Naive thymus-derived CD8-positive, alpha-beta T cell (primary cell): Measurements from ENCODE around the gene EIF1B. TPM values are rescaled to one million over a fixed set of nuclear protein-coding genes. Genes with fewer than 3 reads are reported as not detected.

Source experiments
- ATAC-seq, 2 donors: fragments of 150-1000 bp; cut with Tn5 transposase in 1 of 2; sonication (Bioruptor Pico), chemical (Tn5 transposase) in 1 of 2; 1 replicate in 1 of 2; 2 replicates in 1 of 2; pipeline ENCODE4 v1.10.0; 2021; ENCODE audit warnings: mild to moderate bottlenecking in 2 of 2, moderate library complexity in 2 of 2
- POLR2A ChIA-PET: fragments of 350-600 bp; sonication (Branson Sonifier 250); formaldehyde crosslinking; loops from one replicate; lab custom pipeline; 2021; ENCODE audit warnings: antibody characterized with exemption; lab: Charles Lee
- DNase-seq, 10 donors: peaks; one replicate each; pipeline versions ENCODE4 v3.0.0 to v3.0.0-alpha.2; 2020 to 2022
- H3K27ac Mint-ChIP-seq, 10 donors: one replicate each; pipeline ENCODE4 v1.8.0; 2020 to 2022; ENCODE audit warnings: mild to moderate bottlenecking in 10 of 10, mixed read lengths in 10 of 10, moderate library complexity in 4 of 10, inconsistent platforms in 1 of 10
- H3K27me3 Mint-ChIP-seq, 5 donors: one replicate each; pipeline ENCODE4 v1.8.0; 2021 to 2022; ENCODE audit warnings: mixed read lengths in 5 of 5
- H3K36me3 Mint-ChIP-seq, 3 donors: one replicate each; pipeline ENCODE4 v1.8.0; 2020 to 2022; ENCODE audit warnings: mixed read lengths in 3 of 3, mild to moderate bottlenecking in 2 of 3, inconsistent platforms in 1 of 3
- H3K4me1 Mint-ChIP-seq, 4 donors: one replicate each; pipeline ENCODE4 v1.8.0; 2021 to 2022; ENCODE audit warnings: mixed read lengths in 4 of 4
- H3K4me3 Mint-ChIP-seq, 10 donors: one replicate each; pipeline ENCODE4 v1.8.0; 2020 to 2022; ENCODE audit warnings: mild to moderate bottlenecking in 10 of 10, mixed read lengths in 10 of 10, moderate library complexity in 6 of 10, inconsistent platforms in 1 of 10
- H3K9me3 Mint-ChIP-seq, 9 donors: one replicate each; pipeline ENCODE4 v1.8.0; 2020 to 2022; ENCODE audit warnings: mixed read lengths in 9 of 9, mild to moderate bottlenecking in 3 of 9, inconsistent platforms in 1 of 9, moderate library complexity in 1 of 9
- polyA plus RNA-seq, 3 donors: library from polyadenylated mRNA; unstranded; fragments of 300-500 nt; fragmentation: Illumina TruSeq; gene quantifications; one replicate each; pipeline ENCODE4 v1.2.3, GENCODE V29; 2021
- total RNA-seq, 8 experiments: library from RNA in 2 of 8; stranded (reverse) in 2 of 8; gene quantifications; one replicate each; pipeline ENCODE4 v1.2.3 and lab custom pipeline; 2021 to 2026

EIF1B gene
- total and polyA plus RNA-seq, 5 experiments from 2014 or later: 38.9 to 68.8 (median 47.9) TPM

GRCh38 chr3:40310705-40311104, 1.2 kb downstream of the EIF1B start:
- DNase-seq (peak in 1 of 10 donors; percentile 9), ATAC-seq (no peak)
- H3K9me3 Mint-ChIP-seq: no peaks in the 10 kb centered on the region
- peaks cover 0 to 44% (median 14%) of the 10 kb centered on the region in 3 donors for H3K36me3 Mint-ChIP-seq
- H3K4me3 Mint-ChIP-seq: peak overlapping the region; percentile 98 to 100 (median 99)
- POLR2A ChIA-PET: interaction anchor here (0.7 to 3.3 kb wide), 5 partner anchors 20 to 214 kb away, joined by 3 to 17 read pairs (median 3); partner anchors contain the start of gene ZNF621
- H3K27me3 Mint-ChIP-seq: no peaks in the 10 kb centered on the region
- peak overlapping the region; percentile 98 to 100 (median 99) for H3K27ac Mint-ChIP-seq
- H3K4me1 Mint-ChIP-seq: peaks cover 11 to 44% (median 34%) of the 10 kb centered on the region in 4 donors

GRCh38 chr3:40312661-40313226, 3.2 kb downstream of the EIF1B start:
- POLR2A ChIA-PET: no interaction called here
- Mint-ChIP-seq H3K4me3 (no peak overlapping the region), H3K27ac (peak overlapping the region in 8 of 10 donors; percentile 8 to 98 (median 58)), H3K4me1 (peaks cover 11 to 46% (median 36%) of the 10 kb centered on the region in 4 donors), H3K36me3 (peaks cover 0 to 46% (median 12%) of the 10 kb centered on the region in 3 donors), H3K9me3 (no peaks in the 10 kb centered on the region), H3K27me3 (no peaks in the 10 kb centered on the region)
- no peak for DNase-seq
- no peak for ATAC-seq

- H3K4me3 Mint-ChIP-seq: no peak overlapping the region
- no peaks in the 10 kb centered on the region for H3K27me3 Mint-ChIP-seq
- H3K27ac Mint-ChIP-seq: peak overlapping the region; percentile 3 to 77 (median 58)
- peaks cover 11 to 37% (median 27%) of the 10 kb centered on the region in 4 donors for H3K4me1 Mint-ChIP-seq
- DNase-seq: no peak
- H3K9me3 Mint-ChIP-seq: no peaks in the 10 kb centered on the region
- H3K36me3 Mint-ChIP-seq: peaks cover 0 to 46% (median 12%) of the 10 kb centered on the region in 3 donors
- POLR2A ChIA-PET: interaction anchor here (0.6 to 0.8 kb wide), 2 partner anchors 12 to 122 kb away, joined by 3 read pairs; no protein-coding TSS in a partner anchor
- no peak for ATAC-seq
Measured at GRCh38 chr3:40313975-40314860, 4.7 kb downstream of the EIF1B start.

DNA sequence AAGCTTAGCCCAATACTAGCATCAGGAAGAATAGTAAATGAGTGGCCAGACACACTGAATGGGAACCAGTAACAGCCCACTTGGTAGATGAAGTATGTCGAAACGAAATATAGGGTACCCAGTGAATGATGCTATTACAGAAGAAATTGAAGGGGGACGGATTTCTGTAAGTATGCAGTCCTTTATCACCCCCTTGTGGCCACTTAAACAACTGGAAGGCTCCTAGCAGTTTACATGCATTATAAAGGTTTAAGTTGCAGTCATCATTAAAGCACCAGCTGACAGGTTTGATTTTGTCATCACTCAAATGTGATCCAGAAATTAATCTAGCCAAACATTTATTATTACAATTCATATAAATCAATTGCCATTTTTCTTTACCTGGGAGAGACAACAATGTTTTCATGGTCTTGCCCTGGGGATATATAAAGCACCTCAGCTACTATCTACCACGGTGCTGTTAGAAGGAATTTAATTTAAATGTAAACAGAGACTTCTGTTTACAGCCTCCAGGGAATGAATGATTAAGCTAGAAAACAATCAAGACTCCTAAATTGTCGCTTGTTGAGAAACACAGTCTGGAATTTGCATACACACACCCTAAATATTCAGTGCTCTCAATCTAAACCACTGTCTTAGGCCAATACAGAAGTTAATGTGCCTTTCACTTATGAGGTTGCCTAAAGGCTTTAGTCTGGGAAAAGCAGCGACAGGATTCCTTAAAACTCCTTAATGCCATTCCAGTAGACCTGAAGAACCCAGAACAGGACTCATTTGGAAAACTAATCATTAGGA, 7.8 kb downstream of the EIF1B start:
- H3K36me3 Mint-ChIP-seq: peaks cover 0 to 28% (median 4%) of the 10 kb centered on the region in 3 donors
- ATAC-seq: peak; percentile 84 to 91
- POLR2A ChIA-PET: no interaction called here
- H3K9me3 Mint-ChIP-seq: no peaks in the 10 kb centered on the region
- H3K4me1 Mint-ChIP-seq: peaks cover 6 to 12% (median 10%) of the 10 kb centered on the region in 4 donors
- no peak overlapping the region for H3K4me3 Mint-ChIP-seq
- H3K27me3 Mint-ChIP-seq: no peaks in the 10 kb centered on the region
- peak in 9 of 10 donors; percentile 18 to 70 (median 51) for DNase-seq
- H3K27ac Mint-ChIP-seq: peak overlapping the region in 2 of 10 donors; percentile 15 to 69

- Mint-ChIP-seq H3K4me3 (no peak overlapping the region), H3K9me3 (no peaks in the 10 kb centered on the region), H3K27ac (no peak overlapping the region), H3K36me3 (no peaks in the 10 kb centered on the region), H3K27me3 (no peaks in the 10 kb centered on the region), H3K4me1 (peaks cover 0 to 3% (median 1%) of the 10 kb centered on the region in 4 donors)
- no peak for ATAC-seq
- no peak for DNase-seq
- POLR2A ChIA-PET: interaction anchor here (1.3 kb wide), 1 partner anchor 13 kb away, joined by 3 read pairs; no protein-coding TSS in a partner anchor
Measured at GRCh38 chr3:40321818-40322217, 12.3 kb downstream of the EIF1B start.

GRCh38 chr3:40323946-40324345, 14.4 kb downstream of the EIF1B start:
- Mint-ChIP-seq H3K9me3 (no peaks in the 10 kb centered on the region), H3K27ac (no peak overlapping the region), H3K36me3 (no peaks in the 10 kb centered on the region), H3K4me3 (no peak overlapping the region), H3K27me3 (no peaks in the 10 kb centered on the region), H3K4me1 (peaks cover 0 to 4% (median 3%) of the 10 kb centered on the region in 4 donors)
- DNase-seq (no peak), ATAC-seq (no peak)
- POLR2A ChIA-PET: no interaction called here

DNA sequence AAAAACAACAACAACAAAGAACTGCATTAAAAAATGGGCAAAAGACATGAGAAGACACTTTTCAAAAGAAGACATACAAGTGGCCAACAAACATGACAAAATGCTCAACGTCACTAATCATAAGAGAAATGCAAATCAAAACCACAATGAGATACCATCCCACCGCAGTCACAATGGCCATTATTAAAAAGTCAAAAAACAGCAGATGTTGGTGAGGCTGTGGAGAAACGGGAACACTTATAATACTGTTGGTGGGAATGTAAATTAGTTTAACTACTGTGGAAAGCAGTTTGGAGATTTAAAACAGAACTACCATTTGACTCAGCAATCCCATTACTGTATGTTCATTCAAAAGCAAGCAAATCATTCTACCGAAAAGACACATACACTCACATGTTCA, 15.1 kb downstream of the EIF1B start:
- POLR2A ChIA-PET: no interaction called here
- ATAC-seq (no peak), DNase-seq (no peak)
- no peaks in the 10 kb centered on the region for H3K27me3 Mint-ChIP-seq
- H3K4me3 Mint-ChIP-seq: no peak overlapping the region
- no peak overlapping the region for H3K27ac Mint-ChIP-seq
- H3K9me3 Mint-ChIP-seq: no peaks in the 10 kb centered on the region
- peaks cover 0 to 4% (median 3%) of the 10 kb centered on the region in 4 donors for H3K4me1 Mint-ChIP-seq
- H3K36me3 Mint-ChIP-seq: no peaks in the 10 kb centered on the region

GRCh38 chr3:40325465-40325864, 16.0 kb downstream of the EIF1B start:
- POLR2A ChIA-PET: no interaction called here
- Mint-ChIP-seq H3K9me3 (no peaks in the 10 kb centered on the region), H3K4me1 (peaks cover 0 to 4% (median 3%) of the 10 kb centered on the region in 4 donors), H3K4me3 (no peak overlapping the region), H3K27me3 (no peaks in the 10 kb centered on the region), H3K27ac (no peak overlapping the region), H3K36me3 (no peaks in the 10 kb centered on the region)
- DNase-seq: no peak
- no peak for ATAC-seq

DNA sequence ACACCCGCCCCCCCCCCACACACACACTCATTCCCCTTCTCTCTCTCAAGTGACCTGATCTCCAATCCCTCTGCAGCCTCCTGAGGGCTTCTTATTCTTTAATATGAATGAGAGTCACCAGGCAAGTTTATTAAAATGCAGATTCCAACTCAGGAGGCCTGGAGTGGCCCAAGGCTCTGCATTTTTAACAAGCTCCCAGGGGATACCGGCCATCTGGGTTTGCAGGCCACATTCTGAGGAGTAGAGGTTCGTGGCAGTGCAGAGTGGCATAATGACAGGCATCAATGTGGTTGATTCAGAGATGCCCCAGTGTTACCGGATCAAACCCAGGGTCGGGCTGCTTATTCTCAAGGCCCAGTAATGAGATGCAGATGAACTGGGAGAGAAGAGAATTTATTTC, 18.9 kb downstream of the EIF1B start:
- no peak overlapping the region for H3K27ac Mint-ChIP-seq
- no peaks in the 10 kb centered on the region for H3K36me3 Mint-ChIP-seq

GRCh38 chr3:40329071-40329470, 19.6 kb downstream of the EIF1B start:
- POLR2A ChIA-PET: no interaction called here
- Mint-ChIP-seq H3K4me3 (no peak overlapping the region), H3K9me3 (no peaks in the 10 kb centered on the region), H3K4me1 (peaks cover 0 to 4% (median 3%) of the 10 kb centered on the region in 4 donors), H3K36me3 (no peaks in the 10 kb centered on the region), H3K27ac (no peak overlapping the region), H3K27me3 (no peaks in the 10 kb centered on the region)
- ATAC-seq: no peak
- DNase-seq: no peak

More for the DNA sequence above, 18.9 kb downstream of the EIF1B start:
- Mint-ChIP-seq H3K4me1 (peaks cover 0 to 4% (median 3%) of the 10 kb centered on the region in 4 donors), H3K27me3 (no peaks in the 10 kb centered on the region), H3K9me3 (no peaks in the 10 kb centered on the region), H3K4me3 (no peak overlapping the region)
- POLR2A ChIA-PET: interaction anchor here (0.6 kb wide), 1 partner anchor 1702 kb away, joined by 4 read pairs; no protein-coding TSS in a partner anchor
- ATAC-seq: no peak
- no peak for DNase-seq

- H3K4me3 Mint-ChIP-seq: no peak overlapping the region
- POLR2A ChIA-PET: no interaction called here
- no peaks in the 10 kb centered on the region for H3K4me1 Mint-ChIP-seq
- H3K36me3 Mint-ChIP-seq: no peaks in the 10 kb centered on the region
- DNase-seq: no peak
- no peak overlapping the region for H3K27ac Mint-ChIP-seq
- no peaks in the 10 kb centered on the region for H3K9me3 Mint-ChIP-seq
- ATAC-seq: no peak
- no peaks in the 10 kb centered on the region for H3K27me3 Mint-ChIP-seq
Measured at GRCh38 chr3:40332684-40333083, 23.2 kb downstream of the EIF1B start.

GRCh38 chr3:40333416-40333815, 23.9 kb downstream of the EIF1B start:
- Mint-ChIP-seq H3K36me3 (no peaks in the 10 kb centered on the region), H3K27me3 (no peaks in the 10 kb centered on the region), H3K9me3 (no peaks in the 10 kb centered on the region), H3K27ac (no peak overlapping the region), H3K4me1 (no peaks in the 10 kb centered on the region), H3K4me3 (no peak overlapping the region)
- ATAC-seq (no peak), DNase-seq (no peak)
- POLR2A ChIA-PET: no interaction called here
